GM18505 (cell line): ENCODE measurements around the gene LYPLAL1.
A peak's percentile ranks its signal among the peaks of the same experiment; 100 is the strongest.

Experiments
- ATAC-seq: cut with Tn5 transposase; IDR thresholded peaks from one replicate; pipeline ENCODE4 v1.9.1; 2021; ENCODE audit not compliant: unreplicated experiment
- POLR2A ChIP-seq: IDR thresholded peaks from 4 replicates; pipeline ENCODE4 v1.6.1; 2011; ENCODE audit warnings: borderline replicate concordance; ENCODE audit not compliant: insufficient read depth, insufficient read length; ENCODE audit errors: extremely low read depth

LYPLAL1 gene

DNA sequence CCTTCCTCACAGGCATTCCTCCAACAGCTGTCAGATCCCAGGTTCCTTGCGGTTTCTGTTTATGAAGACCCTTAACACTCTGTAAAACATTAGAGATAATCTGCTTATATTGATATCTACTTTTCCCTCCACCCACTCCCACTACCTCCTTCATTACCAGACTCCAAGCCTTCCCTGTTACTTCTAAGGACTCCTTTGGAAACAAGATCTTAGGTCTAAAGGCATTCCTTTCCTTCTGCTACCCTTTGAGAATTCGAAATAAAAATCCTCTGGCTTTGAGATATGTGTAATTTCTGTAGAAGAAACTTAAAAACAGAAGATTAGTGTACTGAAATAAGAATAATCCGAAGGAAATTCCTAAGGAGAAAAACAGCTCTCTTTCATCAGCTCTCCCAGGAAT is 23.7 kb upstream of the LYPLAL1 start:
- no peak for TF ChIP-seq POLR2A
- no peak for ATAC-seq

- no peak for ATAC-seq
- no peak for TF ChIP-seq POLR2A
Observed at GRCh38 chr1:219150913-219151312, 22.8 kb upstream of the LYPLAL1 start.

- no peak for ATAC-seq
Observed at GRCh38 chr1:219151467-219151866, 22.2 kb upstream of the LYPLAL1 start.

GRCh38 chr1:219152751-219153150 is 20.9 kb upstream of the LYPLAL1 start:
- ATAC-seq = no peak

More at GRCh38 chr1:219151467-219151866, 22.2 kb upstream of the LYPLAL1 start:
- no peak for TF ChIP-seq POLR2A

DNA sequence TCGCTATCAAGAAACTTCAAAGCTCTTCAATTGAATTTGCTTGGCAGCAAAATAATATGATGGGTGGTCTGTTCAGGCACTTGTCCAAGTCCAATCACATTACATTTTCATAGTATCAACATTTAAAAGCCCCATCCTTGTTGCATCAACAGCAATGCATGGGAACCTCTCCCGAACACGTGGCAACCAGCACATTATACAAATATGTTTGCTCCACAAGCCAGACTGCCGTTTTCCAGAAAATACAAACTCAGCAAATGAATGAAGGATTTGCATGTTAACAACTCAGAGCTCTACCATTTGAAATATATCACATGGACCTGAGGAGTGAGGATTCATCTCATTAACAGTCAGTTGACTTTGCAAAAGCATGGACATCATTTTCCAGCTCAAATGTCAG is 20.0 kb upstream of the LYPLAL1 start:
- no peak for ATAC-seq
- TF ChIP-seq POLR2A = no peak

More at GRCh38 chr1:219152751-219153150, 20.9 kb upstream of the LYPLAL1 start:
- no peak for TF ChIP-seq POLR2A

DNA sequence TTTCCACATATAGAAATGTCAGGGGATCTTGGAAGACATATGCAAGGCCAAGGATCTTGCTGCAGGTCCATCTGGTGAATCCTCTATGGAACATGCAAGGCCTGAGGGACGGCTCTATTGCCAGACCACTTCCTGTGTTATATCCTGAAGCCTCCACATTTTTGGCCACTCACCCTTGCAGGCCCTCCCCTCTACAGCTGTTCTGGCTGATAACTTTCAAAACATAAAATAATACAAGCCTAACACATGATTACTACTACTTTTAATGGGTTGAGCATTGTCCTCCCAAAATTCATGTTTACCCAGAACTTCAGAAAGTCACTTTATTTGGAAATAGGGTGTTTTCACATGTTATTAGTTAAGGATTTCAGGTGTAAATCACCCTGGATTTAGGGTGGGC is 18.5 kb upstream of the LYPLAL1 start:
- TF ChIP-seq POLR2A = no peak
- no peak for ATAC-seq

DNA sequence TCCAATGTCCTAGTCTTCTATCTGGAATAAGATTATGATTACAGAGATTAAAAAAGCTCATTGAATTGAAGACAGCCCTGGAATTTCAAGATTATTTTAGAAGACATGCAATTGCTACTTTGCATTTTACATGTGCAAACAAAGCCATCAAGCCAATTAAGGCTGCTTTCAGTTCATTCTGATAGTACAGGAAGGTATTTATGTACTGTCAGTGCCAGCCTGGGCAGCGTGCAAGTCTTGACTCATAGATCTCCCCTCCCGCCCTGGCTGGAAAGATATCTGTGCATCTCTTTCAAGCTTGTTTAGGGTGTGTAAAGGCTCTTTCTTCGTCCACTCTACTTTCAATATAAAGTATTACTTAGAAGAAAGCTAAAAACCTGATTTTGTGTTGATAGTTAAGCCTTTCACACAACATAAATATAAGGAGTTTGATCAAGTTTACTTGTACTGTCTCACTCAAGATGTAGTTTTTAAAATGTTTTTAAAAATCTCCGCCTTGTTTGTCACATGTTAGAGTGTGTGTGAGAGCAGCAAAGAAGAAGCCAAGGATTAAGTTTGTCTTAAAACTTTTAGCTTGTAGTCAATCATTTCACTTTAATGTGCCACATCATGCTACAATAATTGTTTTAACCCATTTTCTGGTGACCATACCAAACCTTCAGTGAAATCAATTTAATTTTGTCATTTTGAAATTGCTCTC is 13.6 kb upstream of the LYPLAL1 start:
- peak; percentile 58 for ATAC-seq
- TF ChIP-seq POLR2A = no peak

DNA sequence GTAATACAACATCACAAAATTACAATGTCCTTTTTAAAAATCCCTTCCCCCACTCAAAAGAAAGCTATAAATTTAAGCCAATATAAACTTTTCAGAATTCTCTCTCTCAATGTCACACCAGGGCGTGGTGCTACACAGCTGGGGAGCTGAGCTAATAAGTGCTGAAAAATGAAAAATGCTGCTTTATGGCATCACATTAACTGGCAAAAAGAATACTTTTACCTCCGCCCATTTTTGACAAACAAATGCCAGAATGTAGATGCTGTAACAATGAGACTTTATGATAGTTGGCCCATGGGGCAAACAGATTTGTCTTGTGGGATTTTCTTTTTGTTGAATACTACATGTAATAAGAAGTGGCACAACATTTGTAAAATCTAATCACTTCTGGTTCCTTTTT is 12.7 kb upstream of the LYPLAL1 start:
- TF ChIP-seq POLR2A = no peak
- no peak for ATAC-seq

- no peak for TF ChIP-seq POLR2A
- no peak for ATAC-seq
Observed at GRCh38 chr1:219161371-219161770, 12.3 kb upstream of the LYPLAL1 start.

- ATAC-seq = no peak
- TF ChIP-seq POLR2A = no peak
Observed at GRCh38 chr1:219163401-219163954, 10.2 kb upstream of the LYPLAL1 start.

- ATAC-seq = no peak
Observed at GRCh38 chr1:219171192-219171935, 2.3 kb upstream of the LYPLAL1 start.

DNA sequence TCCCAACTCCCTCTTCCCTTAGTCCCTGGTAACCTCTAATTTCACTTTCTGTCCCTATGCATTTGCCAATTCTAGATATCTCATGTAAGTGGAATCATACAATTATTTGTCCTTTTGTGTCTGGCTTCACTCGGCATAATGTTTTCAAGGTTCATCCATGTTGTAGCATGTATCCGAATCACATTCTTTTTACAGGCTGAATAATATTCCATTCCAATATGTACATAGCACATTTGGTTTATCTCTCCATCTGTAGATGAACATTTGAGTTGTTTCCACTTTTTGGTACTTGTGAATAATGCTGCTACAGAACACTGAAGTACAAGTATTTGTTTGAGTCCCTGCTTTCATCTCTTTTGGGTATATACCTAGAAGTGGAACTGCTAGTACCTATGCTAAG is 857 bp upstream of the LYPLAL1 start:
- no peak for ATAC-seq
- no peak for TF ChIP-seq POLR2A

More at GRCh38 chr1:219171192-219171935, 2.3 kb upstream of the LYPLAL1 start:
- no peak for TF ChIP-seq POLR2A

- no peak for TF ChIP-seq POLR2A
- ATAC-seq = no peak
Observed at GRCh38 chr1:219173434-219173757, 282 bp upstream of the LYPLAL1 start.
